B cell (primary cell): ENCODE results near the gene ELAVL3. TPM values are rescaled to one million over a fixed set of nuclear protein-coding genes. Genes with fewer than 3 reads are reported as not detected.

Source experiments
- ATAC-seq: fragments of 200-7000 bp; cut with Tn5 transposase; one replicate; pipeline ENCODE4 v1.10.0; 2021; ENCODE audit warnings: low read depth, mild to moderate bottlenecking, moderate number of reproducible peaks, moderate library complexity
- CTCF ChIA-PET: fragments of 350-600 bp; sonication (Branson Sonifier 250); formaldehyde crosslinking; loops from one replicate; lab custom pipeline; 2021; ENCODE audit warnings: antibody characterized with exemption, inconsistent platforms; lab: Charles Lee
- POLR2A ChIA-PET: fragments of 350-600 bp; sonication (Branson Sonifier 250); formaldehyde crosslinking; loops from one replicate; lab custom pipeline; 2021; ENCODE audit warnings: antibody characterized with exemption; lab: Charles Lee
- DNase-seq: peaks from one replicate; pipeline ENCODE4 v3.0.0; 2013
- H2AFZ ChIP-seq: 2 replicates; pipeline ENCODE4 v1.6.1; 2012; ENCODE audit warnings: mild to moderate bottlenecking, low read depth, low read length; ENCODE audit not compliant: insufficient read depth, poor library complexity, severe bottlenecking
- H3K27ac ChIP-seq, 2 donors: 1 replicate in 1 of 2; 2 replicates in 1 of 2; pipeline ENCODE4 v1.5.1; 2012 to 2013; ENCODE audit warnings: low read length in 2 of 2, mild to moderate bottlenecking in 2 of 2, moderate library complexity in 1 of 2
- H3K27me3 ChIP-seq, 4 experiments: fragments of 200-600 bp in 1 of 4; sonication (generic) in 1 of 4; replicated peaks in 1 of 4; 1 replicate in 2 of 4; 2 replicates in 2 of 4; pipeline versions ENCODE4 v1.6.1 to v1.7.0; 2013 to 2016; ENCODE audit warnings: low read length in 3 of 4, mild to moderate bottlenecking in 2 of 4, mixed read lengths in 1 of 4, moderate library complexity in 1 of 4; ENCODE audit not compliant: insufficient read depth in 4 of 4, control insufficient read depth in 3 of 4; ENCODE audit errors: control extremely low read depth in 1 of 4
- H3K36me3 ChIP-seq, 2 experiments: replicated peaks in 1 of 2; 1 replicate in 1 of 2; 2 replicates in 1 of 2; pipeline versions ENCODE4 v1.6.1 to v1.7.1; 2013; ENCODE audit warnings: low read length in 1 of 2; ENCODE audit not compliant: insufficient read depth in 2 of 2, control insufficient read depth in 1 of 2; ENCODE audit errors: control extremely low read depth in 1 of 2, extremely low read depth in 1 of 2
- H3K4me1 ChIP-seq, 2 donors: fragments of 200-600 bp in 1 of 2; sonication (generic) in 1 of 2; 1 replicate in 1 of 2; 2 replicates in 1 of 2; pipeline versions ENCODE4 v1.5.1 to v1.6.1; 2013 to 2017; ENCODE audit warnings: low read length in 2 of 2; ENCODE audit not compliant: control insufficient read depth in 2 of 2, insufficient read depth in 2 of 2
- H3K4me2 ChIP-seq: replicated peaks from 2 replicates; pipeline ENCODE3; 2012; ENCODE audit warnings: mild to moderate bottlenecking, low read depth, low read length; ENCODE audit not compliant: poor library complexity, severe bottlenecking
- H3K4me3 ChIP-seq, 5 experiments: fragments of 200-600 bp in 1 of 5; sonication (generic) in 1 of 5; 1 replicate in 3 of 5; 2 replicates in 2 of 5; pipeline versions ENCODE4 v1.5.1 to v1.7.0; 2011 to 2016; ENCODE audit warnings: low read length in 4 of 5, mild to moderate bottlenecking in 4 of 5, low read depth in 2 of 5, control low read depth in 1 of 5, moderate library complexity in 1 of 5; ENCODE audit not compliant: insufficient read depth in 1 of 5; ENCODE audit errors: control extremely low read depth in 1 of 5, extremely low read depth in 1 of 5
- H3K79me2 ChIP-seq: fragments of 200-600 bp; sonication (generic); one replicate; pipeline ENCODE4 v1.6.0; 2016; ENCODE audit warnings: low read length; ENCODE audit not compliant: control insufficient read depth, insufficient read depth
- H3K9ac ChIP-seq: fragments of 200-600 bp; sonication (generic); 2 replicates; pipeline ENCODE4 v1.6.1; 2017; ENCODE audit warnings: mild to moderate bottlenecking, low read length, moderate library complexity
- H3K9me3 ChIP-seq, 3 donors: one replicate each; pipeline versions ENCODE4 v1.6.1 to v1.7.1; 2013; ENCODE audit warnings: low read length in 2 of 3; ENCODE audit not compliant: control insufficient read depth in 2 of 3, insufficient read depth in 1 of 3; ENCODE audit errors: control extremely low read depth in 1 of 3
- H4K20me1 ChIP-seq: 2 replicates; pipeline ENCODE4 v1.6.0; 2012; ENCODE audit warnings: mild to moderate bottlenecking, low read length; ENCODE audit not compliant: insufficient read depth, control insufficient read depth, poor library complexity, severe bottlenecking
- H3K27ac Mint-ChIP-seq: one replicate; pipeline ENCODE4 v1.8.0; 2021; ENCODE audit warnings: mixed read lengths
- H3K27me3 Mint-ChIP-seq: one replicate; pipeline ENCODE4 v1.8.0; 2021; ENCODE audit warnings: mixed read lengths
- H3K4me1 Mint-ChIP-seq: one replicate; pipeline ENCODE4 v1.8.0; 2021; ENCODE audit warnings: mixed read lengths
- H3K4me3 Mint-ChIP-seq: one replicate; pipeline ENCODE4 v1.8.0; 2021; ENCODE audit warnings: mixed read lengths
- H3K9me3 Mint-ChIP-seq: one replicate; pipeline ENCODE4 v1.8.0; 2022; ENCODE audit warnings: mixed read lengths; ENCODE audit not compliant: insufficient read depth
- EZH2 ChIP-seq: IDR thresholded peaks from 2 replicates; pipeline ENCODE4 v1.6.1; 2012; ENCODE audit warnings: borderline replicate concordance, low read depth, mild to moderate bottlenecking, moderate library complexity, low read length; ENCODE audit not compliant: insufficient read depth, poor library complexity, severe bottlenecking
- WGBS: methylation state at CpG from one replicate; pipeline ENCODE4 v1.1.5; 2013; ENCODE audit warnings: missing lambda C conversion rate; ENCODE audit not compliant: insufficient coverage; 5-methylcytosine and 5-hydroxymethylcytosine counted together
- intact Hi-C: fragments of 100-400 bp; cut with micrococcal nuclease; formaldehyde crosslinking; loops from one replicate; pipeline ENCODE4 v1.10.0; 2022
- polyA plus RNA-seq: library from polyadenylated mRNA; depleted of rRNA; stranded (reverse); fragments of >200 nt; gene quantifications from 2 replicates; pipeline ENCODE4 v1.2.3, GENCODE V29; 2012
- total RNA-seq, 2 donors: library from RNA; stranded (reverse); fragments of 120-200 nt in 1 of 2; gene quantifications; 1 replicate in 1 of 2; 2 replicates in 1 of 2; pipeline versions ENCODE4 v1.2.3 to v1.2.4, GENCODE V29; 2013 to 2022
- TF ChIP-seq, protein P1 (sequence below): fragments of 200-600 bp; IDR thresholded peaks from one replicate; pipeline ENCODE4 v1.8.0; 2022; ENCODE audit warnings: antibody characterized with exemption, mild to moderate bottlenecking

The ELAVL3 gene
- total and polyA plus RNA-seq, 2 donors (not counting 1 experiment from before 2014, with no cell fraction given): 0.01 TPM; not detected in 1

GRCh38 chr19:11507370-11508078 is 26.7 kb upstream of the ELAVL3 start:
- no peak for DNase-seq
- H3K4me1 ChIP-seq: peaks cover 9 to 13% of the 10 kb centered on the region in 2 donors
- H3K4me3 Mint-ChIP-seq: peak overlapping the region; percentile 37
- peaks cover 3% of the 10 kb centered on the region for H3K79me2 ChIP-seq
- no peak for ATAC-seq
- no peak overlapping the region for H3K27ac Mint-ChIP-seq
- peaks cover 13% of the 10 kb centered on the region for H3K4me1 Mint-ChIP-seq
- H3K27me3 ChIP-seq: no peaks in the 10 kb centered on the region
- H3K4me2 ChIP-seq: no peak overlapping the region
- no peak overlapping the region for H2AFZ ChIP-seq
- WGBS: 95% methylated on average over 13 of the region's 18 CpGs
- peaks cover 2 to 5% of the 10 kb centered on the region in 2 experiments for H3K36me3 ChIP-seq
- H3K27ac ChIP-seq: no peak overlapping the region
- H4K20me1 ChIP-seq: no peaks in the 10 kb centered on the region
- CTCF ChIA-PET: interaction anchor here (0.5 kb wide), 1 partner anchor 1108 kb away, joined by 3 read pairs; no protein-coding TSS in a partner anchor
- intact Hi-C loops: no loop called here
- POLR2A ChIA-PET: no interaction called here
- H3K4me3 ChIP-seq: no peak overlapping the region
- H3K9ac ChIP-seq: no peak overlapping the region
- TF ChIP-seq, protein P1, sequence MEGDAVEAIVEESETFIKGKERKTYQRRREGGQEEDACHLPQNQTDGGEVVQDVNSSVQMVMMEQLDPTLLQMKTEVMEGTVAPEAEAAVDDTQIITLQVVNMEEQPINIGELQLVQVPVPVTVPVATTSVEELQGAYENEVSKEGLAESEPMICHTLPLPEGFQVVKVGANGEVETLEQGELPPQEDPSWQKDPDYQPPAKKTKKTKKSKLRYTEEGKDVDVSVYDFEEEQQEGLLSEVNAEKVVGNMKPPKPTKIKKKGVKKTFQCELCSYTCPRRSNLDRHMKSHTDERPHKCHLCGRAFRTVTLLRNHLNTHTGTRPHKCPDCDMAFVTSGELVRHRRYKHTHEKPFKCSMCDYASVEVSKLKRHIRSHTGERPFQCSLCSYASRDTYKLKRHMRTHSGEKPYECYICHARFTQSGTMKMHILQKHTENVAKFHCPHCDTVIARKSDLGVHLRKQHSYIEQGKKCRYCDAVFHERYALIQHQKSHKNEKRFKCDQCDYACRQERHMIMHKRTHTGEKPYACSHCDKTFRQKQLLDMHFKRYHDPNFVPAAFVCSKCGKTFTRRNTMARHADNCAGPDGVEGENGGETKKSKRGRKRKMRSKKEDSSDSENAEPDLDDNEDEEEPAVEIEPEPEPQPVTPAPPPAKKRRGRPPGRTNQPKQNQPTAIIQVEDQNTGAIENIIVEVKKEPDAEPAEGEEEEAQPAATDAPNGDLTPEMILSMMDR: no peak
- no peaks in the 10 kb centered on the region for H3K27me3 Mint-ChIP-seq
- no peaks in the 10 kb centered on the region for H3K9me3 ChIP-seq
- H3K9me3 Mint-ChIP-seq: no peaks in the 10 kb centered on the region

DNA sequence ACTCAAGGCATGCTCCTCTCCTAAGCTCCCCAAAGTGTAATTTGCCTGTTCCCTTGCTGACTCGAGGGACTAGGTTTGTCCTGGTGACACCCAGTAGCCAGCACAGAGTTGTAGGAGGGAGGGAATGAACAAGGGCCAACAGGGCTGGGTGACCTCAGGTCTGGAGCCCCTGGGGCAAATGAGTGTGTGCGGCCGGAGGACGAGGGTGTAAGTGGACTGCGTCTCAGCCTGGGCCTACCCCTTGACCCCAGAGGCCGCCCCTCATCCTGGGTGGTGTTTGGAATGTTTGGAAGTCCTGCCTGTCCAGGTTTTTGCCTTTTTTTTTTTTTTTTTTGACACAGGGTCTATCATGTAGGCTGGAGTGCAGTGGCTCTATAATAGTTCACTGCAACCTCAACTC is 26.1 kb upstream of the ELAVL3 start:
- no peak for DNase-seq
- no peaks in the 10 kb centered on the region for H3K9me3 Mint-ChIP-seq
- Histone ChIP-seq H3K4me2 (no peak overlapping the region), H3K27ac (no peak overlapping the region), H3K4me3 (no peak overlapping the region), H3K27me3 (no peaks in the 10 kb centered on the region), H4K20me1 (no peaks in the 10 kb centered on the region), H3K36me3 (peaks cover 0 to 3% of the 10 kb centered on the region in 2 experiments), H3K9ac (no peak overlapping the region), H3K4me1 (peaks cover 9 to 13% of the 10 kb centered on the region in 2 donors), H3K79me2 (peaks cover 3% of the 10 kb centered on the region), H3K9me3 (no peaks in the 10 kb centered on the region), H2AFZ (no peak overlapping the region)
- WGBS: 100% methylated on average over 5 of the region's 6 CpGs
- POLR2A ChIA-PET: no interaction called here
- TF ChIP-seq, protein P1: no peak
- TF ChIP-seq EZH2: no peak
- no peak for ATAC-seq
- intact Hi-C loops: no loop called here
- H3K4me1 Mint-ChIP-seq: peaks cover 13% of the 10 kb centered on the region
- CTCF ChIA-PET: interaction anchor here (0.5 to 0.7 kb wide), 3 partner anchors 14 to 1107 kb away, joined by 3 read pairs; no protein-coding TSS in a partner anchor
- H3K27me3 Mint-ChIP-seq: no peaks in the 10 kb centered on the region
- H3K27ac Mint-ChIP-seq: peak overlapping the region; percentile 53
- H3K4me3 Mint-ChIP-seq: peak overlapping the region; percentile 69
